Ureter (tissue), 1 donor: ENCODE results near the gene SORCS3. TPM values are rescaled to one million over a fixed set of nuclear protein-coding genes. Genes with fewer than 3 reads are reported as not detected.

Source experiments
- DNase-seq: peaks from one replicate; pipeline ENCODE4 v3.0.0-alpha.2; 2020; ENCODE audit warnings: low spot score
- total RNA-seq: library from RNA; stranded (reverse); gene quantifications from one replicate; pipeline ENCODE4 v1.2.4, GENCODE V29; 2023
- donor health status: DM: yes; HTN: yes; CAD: no.

The SORCS3 gene
- total RNA-seq, 1 donor from 2014 or later: not detected

DNA sequence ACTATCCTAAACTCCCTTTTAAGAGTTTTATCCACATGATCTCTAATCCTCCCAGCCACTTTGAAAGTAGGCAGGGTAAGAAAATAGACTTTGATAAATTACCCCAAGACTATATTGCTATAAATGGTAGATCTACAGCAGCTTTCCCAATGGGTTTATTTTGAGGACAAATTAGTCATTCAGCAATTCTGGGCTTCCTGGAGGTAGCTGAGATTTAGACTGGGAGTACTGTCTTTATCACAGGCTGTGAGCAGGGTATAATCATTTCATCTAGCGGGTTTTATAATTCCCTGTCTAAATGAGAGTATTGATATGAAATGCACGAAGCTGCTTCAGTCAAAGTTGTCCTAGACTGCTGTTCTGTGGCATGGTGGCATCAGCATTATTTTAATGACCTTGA is 279.4 kb downstream of the SORCS3 start:
- no peak for DNase-seq

DNA sequence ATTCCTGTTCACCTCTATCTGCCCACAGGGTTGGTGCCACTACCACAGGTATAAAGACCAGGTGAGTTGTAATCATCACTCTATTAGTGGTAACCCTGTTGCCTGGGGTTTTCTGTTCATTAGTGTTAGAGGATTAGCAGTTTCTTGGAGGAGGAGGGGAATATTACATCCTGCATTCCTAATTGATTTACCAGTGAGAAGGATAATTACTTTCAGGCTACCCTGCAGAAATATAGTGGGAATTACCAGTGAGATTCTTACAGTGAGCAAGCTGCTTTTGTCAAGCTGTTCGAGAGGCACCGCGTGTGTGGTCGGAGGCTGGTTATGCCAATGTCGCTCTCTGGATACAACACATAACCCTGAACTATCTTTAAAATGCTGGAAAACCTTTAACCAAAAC is 280.7 kb downstream of the SORCS3 start:
- DNase-seq: no peak

DNA sequence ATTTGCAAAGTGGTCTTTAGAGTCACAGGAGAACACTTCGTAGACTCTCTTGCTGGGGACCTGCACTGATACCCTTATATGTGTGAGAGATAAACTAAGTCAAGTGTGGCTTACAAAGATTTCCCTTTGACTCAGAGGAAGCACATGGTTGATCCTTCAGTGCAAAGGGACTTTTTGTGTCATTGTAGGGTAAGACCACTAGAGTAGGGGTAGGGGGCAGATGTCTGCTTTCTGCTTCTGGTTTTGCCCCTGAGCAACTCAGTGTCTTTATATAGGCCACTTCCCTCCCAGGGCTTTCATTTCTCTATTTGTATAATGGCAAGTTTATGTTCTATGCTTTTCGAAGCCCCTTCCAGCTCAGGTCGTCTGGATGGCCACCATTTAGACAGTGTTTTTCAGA is 281.7 kb downstream of the SORCS3 start:
- no peak for DNase-seq

DNA sequence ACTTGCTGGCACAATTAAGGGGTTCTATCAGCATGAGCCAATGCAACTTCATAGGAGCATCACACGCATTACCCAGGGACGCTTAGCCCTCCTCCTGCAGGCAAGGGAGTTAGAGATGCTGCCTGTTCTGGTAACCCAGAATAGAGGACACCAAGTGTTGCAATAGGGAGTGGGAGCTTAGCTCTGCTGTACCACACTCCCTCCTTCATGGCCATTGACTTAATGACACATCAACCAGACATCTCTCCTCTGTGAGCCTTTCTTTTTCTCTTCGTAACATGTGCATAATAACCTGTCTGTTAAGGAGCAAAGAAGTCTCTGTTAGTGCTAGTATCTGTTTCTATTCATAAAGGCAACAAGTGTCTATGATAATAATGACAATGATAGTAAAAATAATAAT is 282.4 kb downstream of the SORCS3 start:
- DNase-seq: no peak

DNA sequence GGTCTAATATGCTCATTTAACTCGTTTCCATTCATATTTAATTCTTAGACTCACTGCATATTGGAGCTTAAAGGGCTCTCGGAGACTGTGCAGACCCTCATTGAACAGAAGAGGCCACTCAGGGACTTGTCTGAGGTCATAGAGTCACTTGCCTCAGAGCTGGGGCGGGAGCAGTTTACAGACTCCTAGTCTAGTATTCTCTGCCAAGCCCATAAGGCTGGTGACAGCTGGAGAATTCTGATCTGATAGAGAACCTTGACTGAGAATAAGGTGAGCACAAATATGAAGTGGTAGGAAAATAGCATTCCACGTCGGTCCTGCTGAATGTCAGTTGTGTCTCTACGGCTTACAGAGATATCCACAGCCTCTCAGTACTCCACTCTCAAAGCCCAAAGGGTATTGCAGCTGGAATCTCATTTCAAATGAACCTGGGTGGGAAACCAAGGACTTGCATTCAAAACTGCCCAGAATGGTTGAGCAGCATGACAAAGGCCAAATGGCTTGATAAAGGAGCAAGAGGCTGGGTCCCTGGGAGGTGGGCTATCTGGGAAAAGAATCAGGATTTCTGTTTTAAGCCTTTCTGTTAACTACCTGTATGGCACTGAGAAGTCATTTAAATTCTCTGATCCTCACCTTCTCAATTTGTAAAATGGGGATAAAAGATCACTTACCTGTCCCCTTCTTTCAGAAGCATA is 283.2 kb downstream of the SORCS3 start:
- DNase-seq: no peak

DNA sequence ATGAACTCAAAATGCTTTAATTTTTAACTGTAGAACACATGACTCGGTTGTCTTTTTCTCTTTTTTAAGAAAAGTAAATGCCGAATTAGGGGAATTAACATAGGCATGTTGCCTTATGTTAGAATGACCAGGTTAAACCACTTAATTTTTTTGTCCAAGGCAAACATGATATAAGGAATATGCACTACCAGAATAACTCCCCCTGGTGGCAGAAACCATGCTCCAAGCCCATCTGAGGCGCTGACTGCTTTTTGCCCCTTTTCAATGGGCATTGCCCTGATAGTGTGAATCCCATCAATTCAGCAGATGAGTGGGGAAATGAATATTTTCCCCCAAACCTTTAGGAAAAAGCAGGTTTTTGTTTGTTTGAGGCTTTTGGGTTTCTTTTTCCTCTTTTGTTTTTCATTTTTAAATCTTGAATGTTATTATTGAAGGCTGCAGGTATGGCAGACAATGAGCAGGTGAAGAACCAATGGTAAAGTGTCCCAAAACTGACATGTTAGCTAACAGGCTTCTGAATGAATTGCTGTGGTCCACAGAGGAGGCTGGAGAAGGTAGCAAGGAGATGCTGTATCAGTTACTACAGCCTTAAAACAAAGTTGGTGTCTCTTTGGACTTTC is 284.3 kb downstream of the SORCS3 start:
- no peak for DNase-seq

DNA sequence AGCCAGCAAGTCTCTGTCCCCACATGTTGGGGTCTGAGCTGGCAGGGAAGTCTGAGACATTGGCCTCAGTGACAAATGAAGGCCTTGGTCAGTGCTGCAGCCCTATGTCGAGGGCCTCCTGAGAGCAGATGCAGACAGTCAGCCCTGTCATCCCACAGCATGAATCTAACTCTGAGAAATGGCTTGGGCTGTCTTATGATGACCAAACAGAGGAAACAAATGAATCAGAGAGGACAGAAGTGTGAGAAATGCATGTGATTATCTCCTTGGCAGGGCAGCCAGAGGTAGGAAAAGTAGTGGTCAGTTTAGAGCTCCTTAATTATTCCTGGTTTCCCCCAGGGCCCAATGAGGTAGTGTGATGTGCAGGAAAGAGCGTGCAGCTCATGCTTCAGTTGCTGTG is 287.6 kb downstream of the SORCS3 start:
- no peak for DNase-seq

DNA sequence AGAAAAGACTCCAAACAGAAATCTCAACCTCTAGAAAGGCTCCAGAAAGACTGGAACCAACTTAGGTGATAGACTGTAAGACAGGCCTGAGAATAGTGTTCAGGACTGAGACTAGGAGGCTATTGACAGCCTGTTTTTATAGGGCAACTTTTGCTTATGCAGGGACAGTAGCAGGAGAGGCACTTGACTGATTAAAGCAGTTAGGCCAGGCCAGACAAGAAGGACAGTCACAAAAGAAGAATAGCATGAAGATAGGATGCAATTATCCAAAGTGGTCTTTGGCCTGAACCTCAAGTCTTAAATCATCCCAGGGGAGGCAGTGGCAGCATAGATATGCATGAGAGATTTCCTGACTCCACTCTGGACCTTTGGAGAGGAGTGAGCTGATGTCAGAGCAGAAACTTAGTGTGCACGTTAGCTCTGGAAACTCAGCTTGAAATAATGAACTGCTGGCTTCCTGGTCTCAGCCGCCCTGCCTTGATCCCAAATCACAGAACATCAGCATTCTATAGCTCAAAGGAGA is 290.6 kb downstream of the SORCS3 start:
- no peak for DNase-seq

DNA sequence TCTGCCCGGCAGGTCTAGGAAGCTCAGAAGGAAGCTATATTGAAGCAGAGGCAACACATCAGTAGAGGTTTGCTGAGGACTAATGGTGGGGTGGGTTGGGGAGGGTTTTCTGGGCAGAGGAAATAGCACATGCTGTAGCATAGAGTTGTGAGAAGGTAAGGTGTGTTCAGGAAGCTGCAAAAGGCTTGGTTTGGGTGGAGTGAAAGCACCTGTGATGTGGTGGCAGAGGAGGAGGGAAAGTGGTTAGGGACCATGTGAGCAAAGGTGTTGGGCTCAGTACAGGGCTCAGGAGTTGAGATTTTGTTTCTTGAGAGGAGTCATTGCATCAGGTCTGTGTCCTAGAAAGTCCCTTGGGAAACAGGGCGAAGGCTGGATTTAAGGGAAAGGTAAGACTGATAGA is 294.6 kb downstream of the SORCS3 start:
- DNase-seq: no peak

DNA sequence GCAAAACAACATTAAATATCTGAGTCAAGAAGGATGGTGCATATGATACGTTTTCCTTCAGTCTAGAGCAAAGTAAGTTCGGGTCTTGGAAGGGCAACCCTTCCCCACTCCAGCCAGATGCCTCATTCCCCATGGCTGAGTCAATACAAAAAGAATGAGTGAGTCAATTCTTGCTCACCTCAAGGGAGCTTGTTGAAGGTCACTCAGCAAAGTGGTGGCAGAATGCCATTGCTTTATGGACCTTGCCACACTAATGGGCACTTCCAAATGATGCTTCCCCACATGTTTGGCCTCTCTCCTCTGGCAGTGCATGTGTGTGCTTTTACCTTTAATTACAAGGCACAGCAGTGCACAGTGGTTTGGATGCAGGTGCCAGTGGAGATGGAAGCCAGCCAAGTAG is 296.5 kb downstream of the SORCS3 start:
- DNase-seq: no peak

DNA sequence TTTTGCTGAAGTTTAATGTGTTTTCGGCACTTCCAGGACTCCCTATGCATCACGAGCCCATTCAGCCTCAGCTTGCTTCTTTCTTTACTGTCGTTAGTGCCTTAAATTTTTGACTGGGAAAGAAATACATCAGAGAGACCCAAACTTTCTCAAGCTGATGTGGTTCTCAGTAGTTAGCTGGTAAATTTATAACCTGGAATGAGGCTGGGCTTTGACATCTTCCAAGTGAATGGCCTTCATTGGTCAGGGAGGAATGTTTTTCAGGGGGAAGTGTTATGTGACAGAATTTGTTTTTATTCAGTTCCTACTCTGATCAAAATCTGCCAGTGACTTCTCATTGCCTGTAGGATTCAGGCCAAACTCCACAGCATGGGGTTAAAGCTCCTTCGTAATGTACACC is 296.9 kb downstream of the SORCS3 start:
- no peak for DNase-seq

DNA sequence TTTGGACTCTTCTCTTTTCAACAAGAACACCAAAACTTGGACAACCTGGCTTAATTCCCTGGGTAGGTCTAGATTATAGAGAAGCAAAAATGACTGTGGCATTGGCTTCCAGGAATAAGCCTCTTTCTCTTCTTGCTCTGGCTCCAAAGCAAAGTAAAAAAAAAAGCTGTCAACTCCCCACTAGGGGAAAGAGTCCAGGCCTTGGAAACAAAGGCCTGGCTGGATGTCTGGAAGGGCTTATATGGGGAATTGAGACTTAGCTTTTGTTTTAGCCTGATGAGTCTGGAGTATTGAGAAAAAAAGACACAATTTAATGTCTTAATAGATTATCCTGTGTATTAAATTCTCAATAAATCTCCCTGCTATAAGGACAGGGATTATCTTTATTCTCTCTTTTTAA is 300.6 kb downstream of the SORCS3 start:
- DNase-seq: no peak

DNA sequence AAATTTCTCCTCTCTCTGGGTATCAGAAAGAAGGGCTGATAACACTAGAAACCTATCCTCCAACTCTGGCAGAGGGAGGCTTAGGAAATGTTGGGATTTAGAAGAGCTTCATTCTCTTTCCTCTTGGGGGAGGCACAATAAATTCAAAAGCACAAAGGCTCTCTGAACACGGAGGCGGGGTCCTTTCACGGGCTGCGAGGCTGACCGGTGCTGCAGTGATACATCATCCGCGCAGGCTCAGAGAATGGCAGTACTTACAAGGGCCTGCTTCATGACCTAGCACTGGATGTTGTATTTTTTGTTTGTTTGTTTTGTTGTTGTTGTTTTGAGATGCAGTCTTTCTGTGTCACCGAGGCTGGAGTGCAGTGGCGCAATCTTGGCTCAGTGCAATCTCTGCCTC is 306.2 kb downstream of the SORCS3 start:
- no peak for DNase-seq

DNA sequence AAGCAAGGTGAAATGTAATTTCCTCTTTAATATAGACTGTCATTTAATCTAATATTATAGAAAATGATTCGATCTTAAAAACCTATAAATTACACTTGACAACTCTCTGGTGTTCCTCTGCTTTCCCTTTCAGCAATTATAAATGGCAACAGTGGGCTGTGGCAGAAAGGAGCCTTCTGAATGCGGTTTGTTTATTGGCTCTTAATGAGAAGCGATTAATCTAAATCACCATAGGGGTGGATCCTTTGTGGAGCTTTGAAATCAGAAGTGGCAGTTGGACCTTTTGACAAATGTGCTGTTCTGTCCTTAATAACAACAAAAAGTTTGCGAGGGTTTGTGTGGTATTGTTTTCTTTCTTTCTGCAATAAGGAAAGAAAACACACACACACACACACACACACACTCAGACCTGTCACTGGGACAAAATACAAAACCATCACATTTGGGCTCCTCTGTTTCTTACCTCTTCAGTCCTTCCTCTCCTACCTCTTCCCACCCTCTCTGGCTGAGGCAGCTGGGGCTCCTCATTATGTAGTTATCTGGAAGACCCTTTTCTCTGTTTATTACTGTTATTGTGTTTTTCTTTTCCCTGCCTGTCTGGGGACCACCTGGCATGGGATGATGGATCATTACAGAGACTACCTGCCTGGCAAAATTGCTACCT is 316.2 kb downstream of the SORCS3 start:
- no peak for DNase-seq

DNA sequence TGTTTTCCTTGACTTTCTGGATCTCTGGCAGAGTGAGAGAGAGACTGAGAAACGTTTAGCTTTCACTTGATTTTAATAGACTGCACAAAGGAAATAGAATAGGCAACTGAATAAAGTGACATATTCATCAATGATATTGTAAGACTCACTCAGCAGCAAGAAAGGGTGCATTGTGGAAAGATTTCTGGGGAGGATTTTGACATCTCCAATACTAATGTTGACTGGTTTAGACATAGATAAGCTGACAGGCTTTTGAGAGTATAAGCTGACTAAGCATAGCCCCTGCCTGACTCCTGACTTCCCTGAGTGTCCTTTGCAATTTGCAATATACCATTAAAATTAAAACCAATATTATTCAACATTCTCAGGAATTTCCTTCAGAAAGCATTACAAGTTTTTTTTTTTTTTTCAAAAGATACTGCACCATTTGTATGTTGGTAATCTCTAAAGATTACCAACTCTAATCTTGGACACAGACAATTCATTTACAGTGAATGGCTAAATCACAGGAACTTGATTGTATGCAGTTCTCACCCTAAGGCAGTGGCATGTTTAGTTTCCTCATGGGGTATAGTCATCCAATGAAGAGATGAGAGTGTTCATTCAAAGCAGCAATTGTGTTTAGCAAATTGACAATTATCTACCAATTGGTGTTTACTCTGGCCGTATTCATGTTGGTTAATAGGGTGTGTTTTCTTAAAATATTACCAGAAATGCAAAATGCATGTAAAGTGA is 325.6 kb downstream of the SORCS3 start:
- DNase-seq: no peak

DNA sequence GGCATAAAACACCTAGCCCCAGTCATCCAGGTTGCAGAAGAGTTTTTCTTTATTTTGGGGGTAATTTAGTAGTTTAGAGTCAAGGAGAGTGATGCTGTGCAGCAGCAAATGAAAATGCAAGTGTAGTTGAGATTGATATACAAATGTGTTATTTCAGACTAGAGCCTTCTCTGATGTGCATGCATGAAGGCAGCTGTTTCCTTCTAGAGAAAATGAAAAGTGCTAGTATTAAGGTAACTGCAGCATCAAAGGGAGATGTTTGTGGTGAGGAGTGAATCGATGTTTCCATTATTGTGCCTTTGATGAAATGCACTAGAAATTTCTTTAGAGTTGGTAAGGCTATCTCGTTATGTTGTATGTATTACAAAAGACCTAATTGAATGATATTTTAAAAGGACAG is 339.3 kb downstream of the SORCS3 start:
- no peak for DNase-seq

DNA sequence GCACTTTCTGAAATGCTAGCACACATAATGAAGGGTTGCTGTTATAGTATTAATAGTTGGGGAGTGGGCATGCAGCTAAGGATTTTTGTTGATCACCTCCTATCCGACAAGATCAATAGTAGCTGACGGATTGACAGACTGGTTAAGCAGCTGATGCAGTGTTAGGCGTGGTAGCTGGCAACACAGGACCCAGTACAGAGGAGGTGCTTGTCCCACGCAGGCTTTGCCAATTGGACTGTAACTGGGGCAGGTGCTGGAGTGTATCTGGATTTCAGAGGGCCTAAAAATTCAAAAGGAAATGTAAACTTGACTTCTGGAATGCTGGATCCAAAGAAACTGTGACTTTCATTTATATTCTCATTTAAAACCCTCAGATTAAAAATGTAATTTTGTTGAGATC is 340.9 kb downstream of the SORCS3 start:
- no peak for DNase-seq

DNA sequence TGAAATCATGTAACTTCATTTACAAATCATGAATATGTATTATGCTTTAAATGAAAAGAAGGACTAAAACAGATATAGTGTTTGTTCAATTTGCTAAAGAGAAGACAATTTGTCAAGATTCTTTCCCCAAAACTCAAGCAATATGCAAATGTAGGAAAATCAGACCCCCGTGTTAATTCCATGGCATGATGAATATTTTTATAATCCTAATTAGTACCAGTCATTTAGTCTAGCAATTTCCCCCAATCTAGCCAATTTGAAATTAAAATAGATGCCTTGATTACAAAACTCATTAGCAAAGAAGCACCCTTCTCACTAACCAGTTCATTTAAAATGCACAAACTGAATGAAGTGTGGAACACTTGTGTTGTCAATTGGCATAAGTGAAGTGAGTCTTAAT is 347.6 kb downstream of the SORCS3 start:
- no peak for DNase-seq

DNA sequence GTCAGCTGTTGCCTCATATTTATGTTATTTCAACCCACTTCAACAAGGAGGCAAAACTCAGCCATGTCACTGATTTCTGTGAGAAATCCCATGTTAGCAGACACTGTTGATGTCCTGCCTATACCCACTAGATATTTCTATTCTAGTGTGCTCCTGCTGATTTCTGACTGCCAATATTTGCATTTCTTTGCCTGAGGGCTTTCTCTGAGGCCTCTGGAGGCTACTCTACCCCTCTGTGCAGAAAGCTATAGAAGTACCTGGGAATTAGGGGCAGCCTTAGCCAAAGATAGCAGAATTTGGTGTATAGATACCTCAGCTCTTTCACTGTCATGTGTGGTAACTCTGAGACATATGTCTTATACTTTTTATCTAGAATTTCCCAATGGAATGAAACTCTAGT is 348.8 kb downstream of the SORCS3 start:
- no peak for DNase-seq

DNA sequence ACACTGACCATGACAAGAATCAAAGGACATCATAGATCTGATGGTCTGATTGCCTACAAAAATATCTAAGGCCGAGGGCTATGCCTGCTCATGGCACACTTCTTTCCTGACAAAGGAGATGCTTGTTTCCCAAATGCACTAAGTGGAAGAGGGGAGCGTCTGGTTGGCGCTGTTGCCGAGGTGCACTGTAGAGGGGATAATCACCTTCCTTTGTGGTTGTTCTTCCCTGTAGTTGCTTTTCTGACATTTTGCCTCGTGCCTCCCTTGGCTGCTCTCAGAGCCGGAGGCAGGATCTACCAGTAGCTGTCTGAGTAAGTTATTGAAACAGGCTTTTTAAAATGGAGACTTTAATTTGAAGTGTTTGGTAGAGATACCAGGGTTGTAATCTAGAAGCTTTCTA is 352.0 kb downstream of the SORCS3 start:
- DNase-seq: no peak

DNA sequence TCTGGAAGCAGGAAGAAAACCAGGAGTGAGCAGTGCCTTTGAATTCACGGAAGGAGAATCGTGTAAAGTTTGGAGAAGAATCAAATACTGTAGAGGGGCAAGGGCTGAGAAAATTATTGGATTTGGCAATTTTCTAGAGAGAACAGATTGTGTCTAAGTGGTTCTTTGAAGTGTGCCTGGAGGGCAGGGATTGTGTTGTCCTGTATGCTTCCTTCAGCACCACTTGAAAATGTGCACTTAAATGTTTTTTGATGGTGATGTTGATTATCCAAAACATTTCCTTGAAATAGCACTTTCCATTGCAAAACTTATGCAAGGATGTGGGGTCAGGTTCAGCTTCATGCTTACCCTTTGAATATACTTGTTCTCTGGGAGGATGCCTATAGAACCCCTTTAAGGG is 360.2 kb downstream of the SORCS3 start:
- no peak for DNase-seq

DNA sequence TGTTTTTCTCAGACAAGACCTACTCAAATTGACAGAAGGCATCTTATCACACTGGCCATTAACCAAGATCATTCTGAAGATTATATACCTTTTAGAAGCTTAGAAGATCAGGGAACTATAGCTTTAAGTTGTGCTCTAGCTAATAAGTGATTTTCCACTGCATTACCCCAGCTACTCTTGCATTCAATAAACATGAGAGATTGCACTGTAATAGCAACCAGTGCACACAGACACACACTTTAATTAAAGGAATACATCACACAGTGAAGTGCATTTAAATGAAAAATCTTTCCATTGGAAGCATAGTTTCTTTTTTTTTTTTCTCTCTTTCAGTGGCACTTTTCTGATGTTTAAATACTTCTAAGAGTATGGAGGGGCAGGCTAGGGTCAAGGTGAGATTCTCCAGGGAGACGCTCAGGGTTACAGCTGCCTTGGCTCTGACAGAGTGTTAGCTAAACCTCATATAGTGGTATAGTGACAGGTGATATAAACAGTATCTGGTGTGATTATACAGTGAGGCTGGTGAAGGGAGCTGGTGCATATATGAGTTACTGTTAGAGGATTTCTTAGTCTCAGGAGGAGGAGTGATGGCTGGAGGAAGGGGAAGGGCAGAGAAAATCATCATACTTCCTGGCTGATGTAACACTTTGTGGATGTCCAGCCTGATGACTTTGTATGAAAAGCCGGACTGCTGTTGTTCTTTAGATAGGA is 369.5 kb downstream of the SORCS3 start:
- DNase-seq: no peak
